ENCODE measurements around the gene NAA80. TPM values are rescaled to one million over a fixed set of nuclear protein-coding genes. Genes with fewer than 3 reads are reported as not detected.
A peak's percentile ranks its signal among the peaks of the same experiment; 100 is the strongest.

The NAA80 gene
- total and polyA plus RNA-seq, 2 of the 8 experiments (the other 6 are each of a cell fraction or from before 2014, with no cell fraction given): 11.3 to 16.7 TPM

GRCh38 chr3:50264383-50264963, 34.7 kb downstream of the NAA80 start (continued):
- peak; percentile 91 for TF ChIP-seq TEAD4 (IDR thresholded peaks at IDR 0.05; ENCODE audit: low read depth, low read length)
- peak; percentile 80 for TF ChIP-seq CREB1 (IDR thresholded peaks at IDR 0.05)
- TF ChIP-seq HDAC2 (IDR thresholded peaks at IDR 0.05; ENCODE audit: borderline replicate concordance in 1 of 2, low read depth in 2 of 2, low read length in 2 of 2): peak in 1 of 2 experiments; percentile 77; a peak in 1 of 4 replicates
- no peak for TF ChIP-seq FOSL1 (IDR thresholded peaks at IDR 0.05; ENCODE audit: insufficient read depth, low read depth, low read length)
- TF ChIP-seq RBBP5 (IDR thresholded peaks at IDR 0.05; ENCODE audit: borderline replicate concordance, low read depth, low read length): peak; percentile 75
- no peak for TF ChIP-seq EZH2 (IDR thresholded peaks at IDR 0.05; ENCODE audit: low read depth, low read length, severe bottlenecking)
- no peak for TF ChIP-seq SAP30 (IDR thresholded peaks at IDR 0.05; ENCODE audit: insufficient read depth, insufficient replicate concordance, low read length)
- TF ChIP-seq TCF12 (IDR thresholded peaks at IDR 0.05; ENCODE audit: low read depth, low read length): no peak
- peak; percentile 11; the same call in 1 of the 2 replicates for TF ChIP-seq POLR2AphosphoS5 (IDR thresholded peaks at IDR 0.05; ENCODE audit: low read depth, low read length)
- no peak for TF ChIP-seq ASH2L (IDR thresholded peaks at IDR 0.05; ENCODE audit: low read length)

Measured in H1 (cell line).